H9 (cell line): Measurements from ENCODE around the gene CCL17. TPM values are rescaled to one million over a fixed set of nuclear protein-coding genes. Genes with fewer than 3 reads are reported as not detected.

ENCODE experiments used
- DNase-seq: peaks from one replicate; pipeline ENCODE4 v3.0.0-alpha.2; 2017
- H2AFZ ChIP-seq: one replicate; pipeline ENCODE4 v1.6.1; 2013; ENCODE audit warnings: mild to moderate bottlenecking, low read length, control low read depth, moderate library complexity
- H2AK5ac ChIP-seq: 2 replicates; pipeline ENCODE4 v1.6.1; 2013; ENCODE audit warnings: low read length, control low read depth, mixed read lengths; ENCODE audit not compliant: insufficient read length
- H2BK120ac ChIP-seq: one replicate; pipeline ENCODE4 v1.6.1; 2013; ENCODE audit warnings: low read depth, mild to moderate bottlenecking, low read length, control low read depth, inconsistent platforms; ENCODE audit not compliant: poor library complexity, severe bottlenecking
- H2BK12ac ChIP-seq: 2 replicates; pipeline ENCODE4 v1.6.1; 2013; ENCODE audit warnings: low read length, control low read depth, mixed read lengths, low read depth; ENCODE audit not compliant: insufficient read length
- H2BK15ac ChIP-seq: 2 replicates; pipeline ENCODE4 v1.6.1; 2013; ENCODE audit warnings: low read depth, low read length, control low read depth
- H2BK20ac ChIP-seq: one replicate; pipeline ENCODE4 v1.6.1; 2013; ENCODE audit warnings: low read depth, mild to moderate bottlenecking, low read length, control low read depth, inconsistent platforms; ENCODE audit not compliant: poor library complexity, severe bottlenecking
- H2BK5ac ChIP-seq: 2 replicates; pipeline ENCODE4 v1.6.1; 2013; ENCODE audit warnings: low read length, control low read depth, mixed read lengths; ENCODE audit not compliant: insufficient read length
- H3K14ac ChIP-seq: 2 replicates; pipeline ENCODE4 v1.6.1; 2013; ENCODE audit warnings: low read length, control low read depth; ENCODE audit not compliant: insufficient read depth
- H3K18ac ChIP-seq: 2 replicates; pipeline ENCODE4 v1.6.1; 2013; ENCODE audit warnings: low read depth, mild to moderate bottlenecking, mixed read lengths, low read length, control low read depth; ENCODE audit not compliant: insufficient read length
- H3K23ac ChIP-seq: 2 replicates; pipeline ENCODE4 v1.6.1; 2013; ENCODE audit warnings: low read length, control low read depth, mixed read lengths, low read depth; ENCODE audit not compliant: insufficient read length
- H3K23me2 ChIP-seq: 2 replicates; pipeline ENCODE4 v1.6.1; 2013; ENCODE audit warnings: low read depth, mild to moderate bottlenecking, mixed read lengths, low read length, control low read depth; ENCODE audit not compliant: insufficient read length, poor library complexity, severe bottlenecking
- H3K27ac ChIP-seq: 2 replicates; pipeline ENCODE4 v1.5.1; 2013; ENCODE audit warnings: low read length, control low read depth, mixed read lengths, low read depth; ENCODE audit not compliant: insufficient read length
- H3K27me3 ChIP-seq: 2 replicates; pipeline ENCODE4 v1.6.1; 2013; ENCODE audit warnings: low read length, control low read depth, inconsistent platforms; ENCODE audit not compliant: insufficient read depth
- H3K4ac ChIP-seq: 2 replicates; pipeline ENCODE4 v1.6.1; 2013; ENCODE audit warnings: low read depth, mild to moderate bottlenecking, control low read depth, inconsistent platforms, low read length, moderate library complexity
- H3K4me1 ChIP-seq: 2 replicates; pipeline ENCODE4 v1.6.1; 2013; ENCODE audit warnings: low read length, control low read depth, inconsistent platforms; ENCODE audit not compliant: insufficient read depth
- H3K4me2 ChIP-seq: 2 replicates; pipeline ENCODE4 v1.6.1; 2013; ENCODE audit warnings: low read length, control low read depth, mixed read lengths; ENCODE audit not compliant: insufficient read length, insufficient read depth
- H3K56ac ChIP-seq: 2 replicates; pipeline ENCODE4 v1.6.1; 2013; ENCODE audit warnings: low read depth, mild to moderate bottlenecking, mixed read lengths, low read length, control low read depth; ENCODE audit not compliant: insufficient read length
- H3K79me1 ChIP-seq: 2 replicates; pipeline ENCODE4 v1.6.1; 2013; ENCODE audit warnings: low read depth, mild to moderate bottlenecking, moderate library complexity, low read length, control low read depth, inconsistent platforms; ENCODE audit not compliant: insufficient read depth, poor library complexity, severe bottlenecking
- H3K79me2 ChIP-seq: 2 replicates; pipeline ENCODE4 v1.6.1; 2013; ENCODE audit warnings: low read length, control low read depth, inconsistent platforms; ENCODE audit not compliant: insufficient read depth
- H3K9ac ChIP-seq: 2 replicates; pipeline ENCODE4 v1.6.1; 2013; ENCODE audit warnings: low read length, control low read depth, mixed read lengths; ENCODE audit not compliant: insufficient read length; ENCODE audit errors: extremely low read depth
- H3K9me3 ChIP-seq: one replicate; pipeline ENCODE4 v1.6.1; 2013; ENCODE audit warnings: low read depth, low read length, inconsistent platforms; ENCODE audit not compliant: control insufficient read depth
- H3T11ph ChIP-seq: one replicate; pipeline ENCODE4 v1.6.1; 2013; ENCODE audit warnings: mild to moderate bottlenecking, low read length, control low read depth, inconsistent platforms
- H4K20me1 ChIP-seq: one replicate; pipeline ENCODE4 v1.6.1; 2013; ENCODE audit not compliant: control insufficient read depth, insufficient read length, insufficient read depth
- H4K5ac ChIP-seq: 2 replicates; pipeline ENCODE4 v1.6.1; 2013; ENCODE audit warnings: low read depth, mild to moderate bottlenecking, mixed read lengths, low read length, control low read depth; ENCODE audit not compliant: insufficient read length
- H4K8ac ChIP-seq: replicated peaks from 2 replicates; pipeline ENCODE4 v1.6.1; 2013; ENCODE audit warnings: low read length, control low read depth, mixed read lengths, low read depth; ENCODE audit not compliant: insufficient read length
- H4K91ac ChIP-seq: 2 replicates; pipeline ENCODE4 v1.6.1; 2013; ENCODE audit warnings: low read depth, mild to moderate bottlenecking, moderate library complexity, mixed read lengths, low read length, control low read depth; ENCODE audit not compliant: insufficient read length
- H3K27ac Mint-ChIP-seq, 3 experiments: 2 replicates in 2 of 3; 3 replicates in 1 of 3; pipeline ENCODE4 v1.8.0; 2020 to 2021; ENCODE audit warnings: mixed read lengths in 3 of 3, mild to moderate bottlenecking in 1 of 3, moderate library complexity in 1 of 3
- H3K27me3 Mint-ChIP-seq: 2 replicates; pipeline ENCODE4 v1.8.0; 2021; ENCODE audit warnings: low read depth, mild to moderate bottlenecking, moderate library complexity, mixed read lengths
- H3K36me3 Mint-ChIP-seq, 3 experiments: 2 replicates in 2 of 3; 3 replicates in 1 of 3; pipeline ENCODE4 v1.8.0; 2020 to 2021; ENCODE audit warnings: low read depth in 3 of 3, mixed read lengths in 3 of 3; ENCODE audit not compliant: insufficient read depth in 1 of 3
- H3K4me1 Mint-ChIP-seq, 2 experiments: 2 replicates each; pipeline ENCODE4 v1.8.0; 2020; ENCODE audit warnings: mixed read lengths in 2 of 2
- H3K4me3 Mint-ChIP-seq, 2 experiments: 2 replicates in 1 of 2; 3 replicates in 1 of 2; pipeline ENCODE4 v1.8.0; 2020 to 2021; ENCODE audit warnings: mild to moderate bottlenecking in 2 of 2, mixed read lengths in 2 of 2, moderate library complexity in 1 of 2
- H3K9me3 Mint-ChIP-seq, 2 experiments: 2 replicates in 1 of 2; 3 replicates in 1 of 2; pipeline ENCODE4 v1.8.0; 2020; ENCODE audit warnings: mild to moderate bottlenecking in 2 of 2, mixed read lengths in 2 of 2, moderate library complexity in 1 of 2
- WGBS: extraction: QIAGEN DNeasy Blood & Tissue Kit; methylation state at CpG from one replicate; pipeline ENCODE4 v1.1.7; 2013; ENCODE audit warnings: missing lambda C conversion rate, low lambda C conversion rate, mixed read lengths; ENCODE audit not compliant: insufficient read length; ENCODE audit errors: extremely low coverage; 5-methylcytosine and 5-hydroxymethylcytosine counted together
- total RNA-seq: library from RNA; stranded (reverse); gene quantifications from 2 replicates; pipeline ENCODE4 v1.2.1, GENCODE V29; 2021
- TF ChIP-seq, protein P1 (sequence below): fragments of 200-600 bp; sonication (generic); conservative IDR thresholded peaks from 3 replicates; pipeline ENCODE4 v1.8.0; 2021; ENCODE audit warnings: antibody characterized with exemption, mild to moderate bottlenecking

Gene CCL17
- total RNA-seq, 1 experiment from 2014 or later: not detected

- no peaks in the 10 kb centered on the region for H3K27me3 ChIP-seq
- H4K8ac ChIP-seq: no peak overlapping the region
- no peak for DNase-seq
- no peaks in the 10 kb centered on the region for H3K9me3 ChIP-seq
- H3K27ac Mint-ChIP-seq: no peak overlapping the region
- no peaks in the 10 kb centered on the region for H3K36me3 Mint-ChIP-seq
- H3K23ac ChIP-seq: no peak overlapping the region
- H2BK15ac ChIP-seq: no peak overlapping the region
- WGBS: 100% methylated on average over 3 of the region's 3 CpGs
- no peak overlapping the region for H3K27ac ChIP-seq
- H3K18ac ChIP-seq: no peak overlapping the region
- no peaks in the 10 kb centered on the region for H3K79me2 ChIP-seq
- no peaks in the 10 kb centered on the region for H3K79me1 ChIP-seq
- peaks cover 27 to 33% of the 10 kb centered on the region in 2 experiments for H3K4me1 Mint-ChIP-seq
- H2AK5ac ChIP-seq: no peak overlapping the region
- H3T11ph ChIP-seq: no peak overlapping the region
- TF ChIP-seq, protein P1, sequence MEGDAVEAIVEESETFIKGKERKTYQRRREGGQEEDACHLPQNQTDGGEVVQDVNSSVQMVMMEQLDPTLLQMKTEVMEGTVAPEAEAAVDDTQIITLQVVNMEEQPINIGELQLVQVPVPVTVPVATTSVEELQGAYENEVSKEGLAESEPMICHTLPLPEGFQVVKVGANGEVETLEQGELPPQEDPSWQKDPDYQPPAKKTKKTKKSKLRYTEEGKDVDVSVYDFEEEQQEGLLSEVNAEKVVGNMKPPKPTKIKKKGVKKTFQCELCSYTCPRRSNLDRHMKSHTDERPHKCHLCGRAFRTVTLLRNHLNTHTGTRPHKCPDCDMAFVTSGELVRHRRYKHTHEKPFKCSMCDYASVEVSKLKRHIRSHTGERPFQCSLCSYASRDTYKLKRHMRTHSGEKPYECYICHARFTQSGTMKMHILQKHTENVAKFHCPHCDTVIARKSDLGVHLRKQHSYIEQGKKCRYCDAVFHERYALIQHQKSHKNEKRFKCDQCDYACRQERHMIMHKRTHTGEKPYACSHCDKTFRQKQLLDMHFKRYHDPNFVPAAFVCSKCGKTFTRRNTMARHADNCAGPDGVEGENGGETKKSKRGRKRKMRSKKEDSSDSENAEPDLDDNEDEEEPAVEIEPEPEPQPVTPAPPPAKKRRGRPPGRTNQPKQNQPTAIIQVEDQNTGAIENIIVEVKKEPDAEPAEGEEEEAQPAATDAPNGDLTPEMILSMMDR: no peak
- no peak overlapping the region for H3K14ac ChIP-seq
- H3K9me3 Mint-ChIP-seq: no peaks in the 10 kb centered on the region
- no peak overlapping the region for H2BK12ac ChIP-seq
- H3K9ac ChIP-seq: no peak overlapping the region
- no peaks in the 10 kb centered on the region for H3K23me2 ChIP-seq
- no peak overlapping the region for H2BK120ac ChIP-seq
- no peak overlapping the region for H2BK20ac ChIP-seq
- no peak overlapping the region for H3K4ac ChIP-seq
- no peaks in the 10 kb centered on the region for H4K20me1 ChIP-seq
- no peak overlapping the region for H3K56ac ChIP-seq
- no peak overlapping the region for H3K4me3 Mint-ChIP-seq
- H3K27me3 Mint-ChIP-seq: peaks cover 1% of the 10 kb centered on the region; the same call in 1 of the 2 replicates
- no peak overlapping the region for H2AFZ ChIP-seq
- H3K4me1 ChIP-seq: peaks cover 3% of the 10 kb centered on the region; the same call in 1 of the 2 replicates
- no peak overlapping the region for H4K5ac ChIP-seq
- no peak overlapping the region for H3K4me2 ChIP-seq
- H2BK5ac ChIP-seq: no peak overlapping the region
- no peak overlapping the region for H4K91ac ChIP-seq
These were observed 28.2 kb upstream of the CCL17 start for GRCh38 chr16:57376313-57376818.
